HCT116 (cell line): ENCODE measurements around the gene TMEM132E. TPM values are rescaled to one million over a fixed set of nuclear protein-coding genes. Genes with fewer than 3 reads are reported as not detected.

Source experiments
- ATAC-seq: fragments of 200-7000 bp; cut with Tn5 transposase; 2 replicates; pipeline ENCODE4 v1.9.1; 2020; ENCODE audit warnings: mild to moderate bottlenecking, moderate library complexity
- BruUV-seq: library from RNA; stranded (reverse); fragments of 400-500 nt; replicated peaks from 2 replicates; lab custom pipeline; 2021; lab: Mats Ljungman, UMichigan
- CTCF ChIA-PET: fragments of 300-600 bp; sonication (Branson Sonifier 250); formaldehyde crosslinking; loops from one replicate; lab custom pipeline; 2021; ENCODE audit warnings: antibody characterized with exemption; lab: Charles Lee
- POLR2A ChIA-PET: fragments of 300-600, 350-600 bp; sonication (Branson Sonifier 250); formaldehyde crosslinking; loops from one replicate; lab custom pipeline; 2021; ENCODE audit warnings: antibody characterized with exemption; lab: Charles Lee
- RAD21 ChIA-PET, 2 experiments: fragments of 300-600 bp; sonication (Branson Sonifier 250); formaldehyde crosslinking; loops; one replicate each; lab custom pipeline; 2023; ENCODE audit warnings: low total read pairs in 2 of 2; ENCODE audit not compliant: uncharacterized antibody in 2 of 2, unreplicated experiment in 2 of 2, low non-redundant PET in 1 of 2; lab: Charles Lee
- DNase-seq: peaks from one replicate; pipeline ENCODE4 v3.0.0-alpha.2; 2010; ENCODE audit warnings: low read depth, low spot score
- H2AFZ ChIP-seq: fragments of 200-600 bp; shearing (Covaris generic), sonication (generic); 2 replicates; pipeline ENCODE4 v1.6.1; 2017; ENCODE audit warnings: low read depth, mixed run types, mixed read lengths, antibody characterized with exemption, low read length; ENCODE audit not compliant: poor library complexity, severe bottlenecking
- H3K27ac ChIP-seq: 2 replicates; pipeline ENCODE4 v1.5.1; 2012; ENCODE audit warnings: low read depth, low read length
- H3K27me3 ChIP-seq: fragments of 200-600 bp; sonication (generic); 2 replicates; pipeline ENCODE4 v1.6.1; 2016; ENCODE audit warnings: mixed run types, low read length, mixed read lengths; ENCODE audit not compliant: insufficient read depth
- H3K36me3 ChIP-seq, 2 experiments: fragments of 200-500 bp in 1 of 2; fragments of 200-600 bp in 1 of 2; sonication (Bioruptor generic) in 1 of 2; sonication (generic) in 1 of 2; 2 replicates each; pipeline versions ENCODE4 v1.5.1 to v1.6.1; 2014 to 2016; ENCODE audit warnings: low read length in 2 of 2, inconsistent platforms in 1 of 2, mixed read lengths in 1 of 2, mixed run types in 1 of 2; ENCODE audit not compliant: insufficient read depth in 2 of 2, control insufficient read depth in 1 of 2
- H3K4me1 ChIP-seq, 2 experiments: fragments of 200-600 bp in 1 of 2; sonication (generic) in 1 of 2; 2 replicates each; pipeline versions ENCODE4 v1.5.1 to v1.6.1; 2012 to 2017; ENCODE audit warnings: low read length in 2 of 2, inconsistent platforms in 1 of 2, mild to moderate bottlenecking in 1 of 2, mixed read lengths in 1 of 2, mixed run types in 1 of 2, moderate library complexity in 1 of 2; ENCODE audit not compliant: insufficient read depth in 2 of 2, control insufficient read depth in 1 of 2
- H3K4me2 ChIP-seq: fragments of 200-600 bp; sonication (generic); 2 replicates; pipeline ENCODE4 v1.6.1; 2017; ENCODE audit warnings: mixed run types, low read length, mixed read lengths
- H3K4me3 ChIP-seq, 2 experiments: fragments of 200-600 bp in 1 of 2; sonication (generic) in 1 of 2; replicated peaks in 1 of 2; 2 replicates each; pipeline ENCODE4 v1.5.1; 2011 to 2016; ENCODE audit warnings: low read length in 2 of 2, control low read depth in 1 of 2, low read depth in 1 of 2, mild to moderate bottlenecking in 1 of 2, mixed read lengths in 1 of 2, mixed run types in 1 of 2
- H3K79me2 ChIP-seq: fragments of 200-600 bp; sonication (generic); 2 replicates; pipeline ENCODE4 v1.6.1; 2017; ENCODE audit warnings: mild to moderate bottlenecking, mixed run types, low read length, moderate library complexity, mixed read lengths; ENCODE audit not compliant: insufficient read depth
- H3K9ac ChIP-seq: fragments of 200-600 bp; sonication (generic); 2 replicates; pipeline ENCODE4 v1.6.1; 2016; ENCODE audit warnings: low read length, mixed read lengths
- H3K9me2 ChIP-seq: fragments of 200-600 bp; sonication (generic), shearing (Covaris generic); 2 replicates; pipeline ENCODE4 v1.6.1; 2017; ENCODE audit warnings: mixed run types, mild to moderate bottlenecking, moderate library complexity; ENCODE audit not compliant: insufficient read depth
- H3K9me3 ChIP-seq, 2 experiments: fragments of 200-500 bp in 1 of 2; fragments of 200-600 bp in 1 of 2; sonication (Bioruptor generic) in 1 of 2; sonication (generic) in 1 of 2; 2 replicates each; pipeline ENCODE4 v1.6.1; 2014 to 2017; ENCODE audit warnings: low read length in 2 of 2, mixed read lengths in 2 of 2, inconsistent platforms in 1 of 2, low read depth in 1 of 2, mild to moderate bottlenecking in 1 of 2, mixed run types in 1 of 2, moderate library complexity in 1 of 2; ENCODE audit not compliant: control insufficient read depth in 1 of 2, insufficient read depth in 1 of 2
- H4K20me1 ChIP-seq: fragments of 200-600 bp; sonication (generic), shearing (Covaris generic); 2 replicates; pipeline ENCODE4 v1.6.1; 2017; ENCODE audit warnings: mixed run types, mild to moderate bottlenecking, moderate library complexity; ENCODE audit not compliant: insufficient read depth
- CEBPB ChIP-seq: IDR thresholded peaks from 2 replicates; pipeline ENCODE4 v1.6.1; 2012; ENCODE audit warnings: low read depth
- EGR1 ChIP-seq: IDR thresholded peaks from 2 replicates; pipeline ENCODE4 v1.6.1; 2012; ENCODE audit warnings: low read depth
- ELF1 ChIP-seq: IDR thresholded peaks from 2 replicates; pipeline ENCODE4 v1.6.1; 2012; ENCODE audit warnings: low read depth, borderline replicate concordance
- EZH2 ChIP-seq: fragments of 200-600 bp; sonication (generic); IDR thresholded peaks from 2 replicates; pipeline ENCODE4 v1.6.1; 2017; ENCODE audit warnings: antibody characterized with exemption, mixed run types
- EZH2phosphoT487 ChIP-seq: fragments of 200-600 bp; IDR thresholded peaks from 2 replicates; pipeline ENCODE4 v1.6.1; 2018; ENCODE audit warnings: antibody characterized with exemption, borderline replicate concordance
- JUND ChIP-seq: IDR thresholded peaks from 2 replicates; pipeline ENCODE4 v1.6.1; 2012
- POLR2AphosphoS5 ChIP-seq: IDR thresholded peaks from 2 replicates; pipeline ENCODE4 v1.6.1; 2011; ENCODE audit warnings: mild to moderate bottlenecking, low read depth, low read length, moderate library complexity
- TCF7L2 ChIP-seq: IDR thresholded peaks from 2 replicates; pipeline ENCODE4 v1.7.0; 2011; ENCODE audit warnings: borderline replicate concordance, inconsistent platforms; ENCODE audit not compliant: insufficient read depth, insufficient read length; ENCODE audit errors: extremely low read depth
- YY1 ChIP-seq: IDR thresholded peaks from 2 replicates; pipeline ENCODE4 v1.6.1; 2011; ENCODE audit warnings: low read length, low read depth, moderate library complexity, mild to moderate bottlenecking; ENCODE audit not compliant: insufficient replicate concordance; ENCODE audit errors: extremely low read depth
- ZFX ChIP-seq: fragments of 450-650 bp; IDR thresholded peaks from 2 replicates; pipeline ENCODE4 v1.6.1; 2017
- intact Hi-C: fragments of 100-400 bp; cut with micrococcal nuclease; formaldehyde crosslinking; loops from 2 replicates; pipeline ENCODE4 v1.10.0; 2022
- total RNA-seq: library from RNA; stranded (reverse); gene quantifications from one replicate; pipeline ENCODE4 v1.2.1, GENCODE V29; 2021; ENCODE audit not compliant: unreplicated experiment
- TF ChIP-seq, protein P1 (sequence below): IDR thresholded peaks from 2 replicates; pipeline ENCODE4 v1.6.1; 2012

The TMEM132E gene
- total RNA-seq, 1 experiment from 2014 or later: not detected

GRCh38 chr17:34653511-34653910, 74.1 kb downstream of the TMEM132E start:
- Histone ChIP-seq H3K4me1 (no peaks in the 10 kb centered on the region), H3K27me3 (peaks cover 55% of the 10 kb centered on the region), H3K36me3 (no peaks in the 10 kb centered on the region), H3K9me2 (no peaks in the 10 kb centered on the region), H3K9me3 (no peaks in the 10 kb centered on the region), H3K9ac (no peak overlapping the region), H3K4me2 (no peak overlapping the region), H3K79me2 (no peaks in the 10 kb centered on the region), H3K4me3 (no peak overlapping the region), H3K27ac (no peak overlapping the region), H2AFZ (no peak overlapping the region), H4K20me1 (no peaks in the 10 kb centered on the region)
- CTCF ChIA-PET: no interaction called here
- POLR2A ChIA-PET: no interaction called here
- ATAC-seq (no peak), DNase-seq (no peak)
- intact Hi-C loops: no loop called here
- RAD21 ChIA-PET: no interaction called here
- TF ChIP-seq, protein P1, sequence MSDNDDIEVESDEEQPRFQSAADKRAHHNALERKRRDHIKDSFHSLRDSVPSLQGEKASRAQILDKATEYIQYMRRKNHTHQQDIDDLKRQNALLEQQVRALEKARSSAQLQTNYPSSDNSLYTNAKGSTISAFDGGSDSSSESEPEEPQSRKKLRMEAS: no peak
- TF ChIP-seq TCF7L2 (no peak), ELF1 (no peak)
- no TSS peak for BruUV-seq

DNA sequence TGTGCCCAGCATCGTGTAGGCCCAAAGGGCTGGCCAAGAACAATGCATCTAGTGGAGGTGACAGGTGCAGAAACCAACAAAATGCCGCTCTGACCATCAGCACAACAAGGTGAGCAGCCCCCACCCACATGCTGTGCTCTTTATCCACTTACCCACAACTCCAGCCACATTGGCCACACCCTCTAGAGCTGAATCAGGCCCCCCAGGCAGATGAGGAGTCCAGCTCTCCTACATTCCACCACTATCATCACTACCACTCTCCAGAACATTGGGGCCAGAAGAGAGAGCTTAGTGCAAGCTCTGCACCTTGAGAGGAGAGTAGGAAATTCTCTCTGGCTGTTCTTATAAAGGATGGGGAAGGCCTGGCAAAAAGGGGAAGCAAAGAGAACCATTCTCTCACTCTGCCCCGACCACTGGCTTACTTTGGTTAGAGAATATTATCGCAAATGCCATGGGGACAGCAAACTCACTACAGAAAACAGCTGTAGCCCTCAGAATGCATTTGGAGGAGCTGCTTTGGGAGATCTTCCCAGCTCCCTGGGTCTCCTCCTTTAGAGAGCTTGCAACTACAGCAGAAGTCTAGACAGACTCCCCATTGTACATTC, 75.0 kb downstream of the TMEM132E start:
- Histone ChIP-seq H3K4me3 (no peak overlapping the region), H3K4me2 (no peak overlapping the region), H2AFZ (no peak overlapping the region), H3K27ac (no peak overlapping the region), H3K79me2 (no peaks in the 10 kb centered on the region), H3K4me1 (no peaks in the 10 kb centered on the region), H3K36me3 (no peaks in the 10 kb centered on the region), H3K27me3 (peaks cover 49% of the 10 kb centered on the region), H4K20me1 (no peaks in the 10 kb centered on the region), H3K9me3 (no peaks in the 10 kb centered on the region), H3K9me2 (no peaks in the 10 kb centered on the region), H3K9ac (no peak overlapping the region)
- intact Hi-C loops: no loop called here
- ChIA-PET RAD21 (no interaction called here), POLR2A (no interaction called here), CTCF (no interaction called here)
- DNase-seq: no peak
- TF ChIP-seq JUND: no peak
- TF ChIP-seq EZH2: no peak
- TF ChIP-seq CEBPB: no peak
- TF ChIP-seq POLR2AphosphoS5: no peak
- TF ChIP-seq TCF7L2: no peak
- TF ChIP-seq YY1: no peak
- no peak for TF ChIP-seq EZH2phosphoT487
- no peak for TF ChIP-seq EGR1
- no peak for TF ChIP-seq ZFX
- TF ChIP-seq, protein P1: no peak
- no peak for ATAC-seq
- no TSS peak for BruUV-seq
